CD4-positive, alpha-beta T cell treated with Interleukin-15 for 4 hours (primary cell): ENCODE results near the gene CCR4.
"Not testable (repeated sequence)": the region's sequence is repeated elsewhere in the genome, so short reads cannot be mapped to it uniquely, and the experiment has no call there.

Source experiments
- DNase-seq: peaks from one replicate; pipeline ENCODE4 v3.0.0-alpha.2; 2020; ENCODE audit warnings: low spot score

The CCR4 gene

DNA sequence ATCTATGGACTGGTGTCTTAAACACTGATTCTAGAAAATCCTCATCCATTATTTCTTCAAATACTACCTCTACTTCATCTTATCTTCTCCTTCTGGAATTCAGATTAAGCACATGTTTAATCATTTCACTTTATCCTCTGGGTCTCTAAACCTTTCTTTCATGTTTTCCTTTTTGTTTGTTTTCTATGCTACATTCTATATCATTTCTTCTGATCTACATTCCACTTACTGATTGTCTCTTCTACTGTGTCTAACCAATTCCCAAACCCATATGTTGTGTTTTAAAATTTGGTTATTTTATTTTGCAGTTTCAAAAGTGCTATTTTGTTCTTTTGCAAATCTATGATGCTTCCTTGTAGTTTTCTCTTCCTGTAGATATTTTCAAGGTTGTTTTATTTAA, 31.7 kb downstream of the CCR4 start:
- DNase-seq: no peak

DNA sequence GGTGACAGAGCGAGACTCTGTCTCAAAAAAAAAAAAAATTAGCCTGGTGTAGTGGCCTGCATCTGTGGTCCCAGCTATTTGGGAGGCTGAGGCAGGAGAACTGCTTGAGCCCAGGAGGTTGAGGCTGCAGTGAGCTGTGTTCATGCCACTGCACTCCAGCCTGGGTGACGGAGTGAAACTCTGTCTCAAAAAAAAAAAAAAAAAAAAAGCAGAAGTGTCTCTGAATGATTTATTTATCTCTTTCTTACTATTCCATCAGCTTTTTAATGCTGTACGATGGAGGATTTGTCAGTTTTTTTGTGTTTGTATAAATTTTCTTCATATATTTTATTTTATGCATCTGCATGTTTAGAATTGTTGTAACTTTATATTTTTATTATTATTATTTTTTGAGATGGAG, 33.5 kb downstream of the CCR4 start:
- DNase-seq: not testable (repeated sequence)

DNA sequence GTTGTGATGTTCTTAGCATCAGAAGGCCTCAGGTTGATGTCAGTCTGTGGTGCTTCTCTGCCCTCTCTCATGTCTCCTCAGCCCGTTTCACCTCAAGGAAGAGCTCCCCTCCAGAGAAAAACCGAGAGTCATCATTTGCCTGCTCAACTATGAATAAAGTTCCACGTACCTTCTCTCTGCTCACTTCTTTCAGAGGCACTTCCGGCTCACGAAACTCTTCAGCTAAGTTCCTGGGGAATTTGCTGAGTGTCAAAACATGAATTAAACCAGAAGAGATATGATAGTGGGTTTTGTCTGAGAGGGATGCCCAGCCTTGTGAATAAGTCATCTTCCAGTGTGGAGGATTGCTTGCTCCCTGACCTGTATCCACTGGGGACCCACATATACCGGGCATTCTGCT, 37.7 kb downstream of the CCR4 start:
- no peak for DNase-seq

DNA sequence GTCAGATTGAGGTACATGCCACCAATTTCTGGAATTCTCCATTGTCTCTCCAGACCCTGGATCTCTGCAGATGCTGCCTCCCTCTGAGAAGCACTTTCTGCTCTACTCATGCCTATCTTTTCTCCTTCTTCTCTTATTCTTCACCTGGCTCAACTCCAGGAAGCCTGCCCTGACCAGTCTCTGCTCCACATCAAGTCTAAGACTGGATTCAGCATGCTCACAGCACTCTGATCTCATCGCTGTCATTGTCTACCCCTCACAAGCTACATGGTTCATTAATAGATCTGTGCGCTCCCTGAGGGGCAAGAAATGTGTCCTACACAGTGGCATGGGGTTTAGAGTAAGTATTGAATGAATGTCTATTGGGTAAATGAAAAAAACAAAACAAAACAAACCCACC, 38.7 kb downstream of the CCR4 start:
- DNase-seq: no peak

DNA sequence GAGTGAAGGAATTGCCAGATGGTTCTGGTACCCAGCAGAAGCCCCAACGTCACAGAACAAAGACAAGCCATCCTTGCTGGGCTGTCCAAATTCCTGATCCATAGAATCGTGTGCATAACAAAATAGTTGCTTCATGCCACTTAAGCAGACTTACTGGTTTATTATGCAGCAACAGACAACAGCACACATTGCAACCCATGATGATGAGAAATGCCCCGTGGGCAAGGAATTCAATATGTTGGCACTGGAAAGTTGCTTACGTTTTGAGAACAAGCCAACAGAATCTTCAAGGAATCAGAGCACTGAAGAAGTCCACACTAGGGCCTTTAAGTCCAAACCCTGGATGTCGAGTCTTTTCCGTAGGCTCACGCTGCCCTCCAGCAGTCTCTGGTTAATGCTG, 40.3 kb downstream of the CCR4 start:
- no peak for DNase-seq

DNA sequence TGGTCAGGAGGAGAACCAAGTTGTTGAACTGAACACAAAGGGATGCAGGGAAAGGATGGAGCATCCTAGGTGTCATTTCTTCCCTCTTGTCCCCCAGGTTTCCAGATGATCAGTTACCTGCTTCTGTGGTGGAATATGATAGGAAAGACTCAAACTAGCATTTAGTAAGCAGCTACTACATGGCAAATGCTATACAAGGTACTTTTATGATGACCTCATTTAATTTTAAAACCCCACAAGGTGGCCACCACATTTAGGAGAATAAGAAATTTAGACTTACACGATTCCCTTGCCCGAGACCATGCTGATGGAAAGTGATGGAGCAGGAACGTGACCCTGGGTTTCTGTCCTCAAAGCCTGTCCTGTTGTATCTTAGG, 40.9 kb downstream of the CCR4 start:
- DNase-seq: no peak

DNA sequence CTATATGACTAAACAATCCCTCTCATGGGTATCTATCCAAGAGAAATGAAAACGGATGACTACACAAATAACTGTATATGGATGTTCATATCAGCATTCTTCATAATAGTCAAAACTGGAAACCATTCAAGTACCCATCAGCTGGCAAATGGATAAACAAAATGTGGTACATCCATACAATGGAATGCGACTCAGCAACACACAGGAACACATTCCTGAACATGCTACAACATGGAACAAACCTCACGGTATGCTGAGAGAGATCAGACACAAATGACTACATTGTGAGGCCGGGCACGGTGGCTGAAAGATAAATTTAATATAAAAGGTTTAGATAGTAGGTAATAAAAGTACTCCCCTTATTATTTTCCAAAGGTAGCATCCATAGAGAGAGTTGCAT, 42.6 kb downstream of the CCR4 start:
- DNase-seq: no peak

DNA sequence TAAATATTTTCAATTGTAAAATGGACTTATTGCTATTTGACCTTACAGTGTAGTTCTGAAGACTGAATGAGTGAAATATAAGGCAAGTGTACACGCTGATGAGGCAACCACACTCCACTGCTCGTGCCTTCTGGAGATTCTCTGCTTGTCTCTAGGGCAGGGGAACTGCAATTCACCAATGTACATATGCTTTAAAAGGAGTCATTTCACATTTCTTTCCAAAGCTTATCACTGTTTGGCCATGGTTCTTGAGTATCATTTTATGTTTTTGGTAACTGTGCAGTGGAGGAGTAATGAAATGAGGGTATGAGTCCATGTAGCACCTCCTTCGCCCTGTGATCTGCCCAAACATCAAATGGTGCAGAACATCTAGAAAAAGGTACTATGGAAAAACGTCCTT, 43.7 kb downstream of the CCR4 start:
- no peak for DNase-seq

DNA sequence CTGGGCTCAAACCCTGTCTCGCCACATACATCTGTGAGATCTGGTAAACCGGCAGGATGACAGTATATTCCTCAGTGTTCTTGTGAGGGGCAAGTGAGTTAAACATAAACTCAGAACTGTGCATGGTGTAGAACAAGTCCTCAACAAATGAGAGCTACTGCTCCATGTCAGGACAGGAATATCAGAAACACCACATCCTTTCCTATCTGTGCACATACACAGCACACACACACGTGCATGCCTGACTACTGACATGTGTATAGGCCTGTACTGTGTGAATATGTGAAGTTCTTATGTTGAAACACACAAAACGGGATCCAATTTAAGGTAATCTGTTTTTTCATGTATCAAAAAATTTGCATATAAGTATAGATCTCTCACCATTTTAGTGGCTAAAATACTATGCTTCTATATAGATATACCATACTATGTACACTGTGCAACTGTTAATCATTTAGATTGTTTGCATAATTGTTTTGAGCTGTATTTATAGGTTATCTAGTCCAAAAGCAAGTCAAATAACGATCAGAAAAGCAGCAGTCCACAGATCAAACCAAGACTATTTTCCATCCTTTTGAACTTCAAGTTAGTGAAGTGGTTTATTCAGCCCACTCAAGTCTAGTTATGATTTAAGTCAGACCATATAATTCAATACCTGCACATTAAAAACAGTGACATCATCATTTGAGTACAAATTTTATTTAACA, 44.8 kb downstream of the CCR4 start:
- no peak for DNase-seq

DNA sequence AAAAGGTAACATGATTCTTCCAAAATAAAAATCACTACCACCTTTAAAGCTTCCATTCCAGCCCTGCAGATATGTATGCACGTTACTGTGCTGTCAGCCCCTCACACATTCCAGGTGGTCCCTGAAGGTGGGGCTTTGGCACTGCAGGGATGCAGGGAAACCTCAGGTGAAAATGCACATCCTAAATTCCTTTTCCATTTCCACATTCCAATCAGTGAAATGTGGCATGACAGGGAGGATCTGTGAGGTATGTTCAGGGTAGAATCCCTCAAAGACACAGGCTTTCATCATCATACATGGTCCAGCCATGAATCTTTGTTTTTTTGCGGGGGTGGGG, 45.3 kb downstream of the CCR4 start:
- DNase-seq: no peak

DNA sequence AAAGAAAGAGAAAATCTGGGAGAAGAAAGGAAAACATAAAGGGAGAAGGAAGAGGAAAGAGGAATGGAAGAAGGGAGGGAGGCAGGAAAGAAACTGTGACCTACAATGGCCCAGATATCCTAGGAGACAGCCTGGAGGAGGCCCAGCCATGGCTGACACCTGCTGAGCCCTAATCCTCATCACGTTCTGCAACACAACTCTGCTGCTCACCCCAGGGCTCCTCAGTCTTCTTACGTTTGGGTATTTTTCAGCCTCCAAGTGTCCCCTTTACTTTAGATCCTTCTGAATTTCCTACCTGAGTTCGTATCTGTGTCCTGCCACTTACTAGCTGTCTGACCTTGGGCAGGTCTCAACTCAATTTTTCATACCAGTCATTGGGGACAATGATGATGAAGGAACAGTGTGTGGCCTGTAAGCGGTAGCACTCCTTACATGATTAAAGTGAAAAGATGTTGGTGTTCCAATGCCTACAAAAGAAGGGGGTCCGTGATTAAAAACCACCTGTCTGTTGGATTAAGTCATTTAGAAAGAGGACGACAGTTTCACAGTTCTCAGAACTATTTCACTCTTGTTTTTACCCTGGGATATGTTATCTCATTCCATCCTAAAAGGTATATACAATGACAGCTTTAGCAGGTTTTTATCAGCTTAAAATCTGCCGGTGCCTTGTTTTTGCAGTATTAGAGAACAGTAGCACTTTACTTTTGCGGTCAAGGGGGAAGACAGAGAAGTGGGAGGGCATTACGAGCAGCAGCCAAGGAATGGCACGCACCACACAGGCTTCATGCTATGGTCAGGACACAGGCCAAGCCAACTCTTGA, 47.4 kb downstream of the CCR4 start:
- peak; percentile 23 for DNase-seq

DNA sequence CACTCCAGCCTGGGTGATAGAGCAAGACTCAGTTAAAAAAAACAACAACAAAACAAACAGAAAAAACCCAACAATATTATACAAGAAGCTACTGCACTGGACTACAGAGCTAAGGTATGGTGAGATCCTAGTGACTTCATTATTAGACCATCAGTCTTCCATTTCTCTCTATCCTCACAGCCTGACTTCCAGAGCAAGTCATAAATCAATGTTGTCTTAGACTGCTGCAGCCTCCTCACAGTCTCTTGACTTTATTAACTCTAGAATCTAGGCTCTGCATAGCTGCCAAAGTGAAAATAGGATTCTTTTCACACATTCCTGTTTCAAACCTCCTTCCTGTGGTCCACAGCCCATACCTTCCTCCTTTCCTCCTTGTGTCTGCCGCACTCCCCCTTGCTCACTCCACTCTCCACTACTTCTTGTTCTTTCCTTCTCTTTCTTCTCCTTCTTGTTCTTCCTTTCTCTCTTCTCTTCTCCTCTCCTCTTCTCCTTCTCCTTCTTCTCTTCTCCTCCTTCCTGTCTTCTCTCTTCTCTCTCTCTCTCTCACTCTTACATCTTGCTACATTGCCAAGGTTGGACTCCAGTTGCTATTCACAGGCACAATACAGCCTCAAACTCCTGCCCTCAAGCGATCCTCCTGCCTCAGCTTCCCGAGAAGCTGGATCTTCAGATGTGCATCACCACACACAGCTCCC, 49.4 kb downstream of the CCR4 start:
- DNase-seq: no peak

DNA sequence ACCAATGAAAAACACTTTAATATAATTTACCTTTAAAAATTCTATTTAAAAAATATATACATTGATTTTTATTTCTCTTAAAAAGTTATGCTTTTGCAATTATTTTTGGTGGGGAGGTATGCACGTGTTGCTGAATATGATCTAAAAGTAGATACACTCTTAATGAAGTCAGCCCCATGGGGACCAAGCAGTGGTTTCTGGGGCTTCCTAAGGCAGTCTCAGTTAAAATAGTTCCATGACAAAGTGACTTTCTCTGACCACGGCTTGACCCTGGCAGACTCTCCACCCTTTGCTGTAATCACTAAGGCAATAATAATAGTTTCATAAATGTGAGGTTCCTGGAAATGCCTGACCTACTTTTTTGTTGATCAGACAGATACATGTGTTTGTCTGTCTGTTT, 50.4 kb downstream of the CCR4 start:
- peak; percentile 41 for DNase-seq

DNA sequence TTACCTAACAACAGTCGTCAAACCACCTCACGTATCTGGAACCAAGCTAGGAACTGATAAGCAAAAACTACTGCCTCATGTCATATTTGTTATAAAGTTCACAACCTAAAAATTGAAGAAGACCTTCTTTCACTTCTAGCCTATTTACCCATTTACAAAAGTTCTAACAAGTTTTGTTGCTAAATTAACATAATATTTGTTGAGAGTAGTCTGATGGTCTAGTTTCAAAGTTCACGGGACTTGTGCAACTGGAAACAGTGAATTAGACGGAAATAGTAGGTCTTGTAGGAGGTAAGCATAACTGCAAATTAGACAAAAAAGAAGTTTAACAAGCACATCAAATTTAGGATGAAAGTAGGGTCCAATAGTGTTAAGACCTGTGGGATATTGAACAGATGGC, 51.9 kb downstream of the CCR4 start:
- no peak for DNase-seq

DNA sequence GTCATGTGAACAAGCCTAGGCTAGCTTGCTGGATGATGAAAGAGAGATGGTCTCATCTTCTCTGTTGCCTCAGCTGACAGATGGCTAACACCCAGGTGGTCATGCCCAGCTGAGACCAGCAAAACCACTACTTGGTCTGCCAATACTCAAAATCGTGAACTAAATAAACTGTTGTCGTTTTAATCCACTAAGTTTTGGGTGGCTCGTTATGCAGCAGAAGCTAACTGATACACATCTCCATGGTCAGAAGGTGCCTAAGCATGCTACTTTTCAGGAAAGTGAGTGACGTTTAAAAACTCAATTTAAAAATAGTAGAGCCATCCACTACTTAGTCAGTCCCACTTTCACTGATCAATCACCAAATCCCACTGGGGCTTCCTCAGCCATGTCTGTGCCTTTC, 52.8 kb downstream of the CCR4 start:
- no peak for DNase-seq

DNA sequence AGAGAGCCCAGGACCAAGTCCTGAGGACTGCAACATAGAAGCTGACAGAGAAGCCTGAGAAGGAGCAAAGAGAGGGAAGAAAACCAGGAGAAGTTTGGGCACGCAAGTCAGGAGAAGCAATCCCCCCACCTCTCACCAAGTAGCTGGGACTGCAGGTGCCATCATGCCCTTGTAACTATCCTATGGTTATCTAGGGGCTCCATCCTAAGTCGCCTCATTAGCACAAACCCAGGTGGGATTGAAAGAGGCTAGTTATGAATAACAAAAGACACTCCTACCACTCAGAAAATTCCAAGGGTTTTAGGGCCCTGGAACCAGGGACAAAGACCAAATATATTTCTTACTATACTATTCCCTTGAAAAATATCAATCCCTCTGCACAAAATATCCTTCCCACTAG, 53.5 kb downstream of the CCR4 start:
- no peak for DNase-seq
